ENCODE data around the gene OR52N5.
A peak's percentile ranks its signal among the peaks of the same experiment; 100 is the strongest.

Gene OR52N5

GRCh38 chr11:5783255-5783654 lies at the start of gene OR52N5:
Gene OR52N5, minus strand, starts transcription at chr11:5783355. Its CDS starts 4,721 bp downstream, at chr11:5778634.
- no peak for DNase-seq

GRCh38 chr11:5831196-5831829 lies 48.2 kb upstream of the OR52N5 start:
- DNase-seq, result no peak

- no peak for DNase-seq
These were observed 35.2 kb upstream of the OR52N5 start for GRCh38 chr11:5818245-5818886.

- no peak for DNase-seq
These were observed 32.4 kb upstream of the OR52N5 start for GRCh38 chr11:5815534-5815933.

GRCh38 chr11:5809905-5810795 lies 27.0 kb upstream of the OR52N5 start:
- DNase-seq, result no peak

- no peak for DNase-seq
These were observed 26.0 kb upstream of the OR52N5 start for GRCh38 chr11:5809122-5809519.

GRCh38 chr11:5808500-5809121 lies 25.5 kb upstream of the OR52N5 start, which contains the start of gene OR52N2:
Gene OR52N2, plus strand, starts transcription at chr11:5808924. Its CDS starts 11,412 bp downstream, at chr11:5820336.
- peak; percentile 9 to 50 (median 22) for DNase-seq

- no peak for DNase-seq
These were observed 24.4 kb upstream of the OR52N5 start for GRCh38 chr11:5807580-5807979.

GRCh38 chr11:5803982-5804381 lies 20.8 kb upstream of the OR52N5 start:
- no peak for DNase-seq

- no peak for DNase-seq
These were observed 13.4 kb upstream of the OR52N5 start for GRCh38 chr11:5796541-5796940.

GRCh38 chr11:5791165-5791564 lies 8.0 kb upstream of the OR52N5 start, which contains the start of gene OR52N1:
Gene OR52N1, minus strand, starts transcription at chr11:5791265. Its CDS starts 2,449 bp downstream, at chr11:5788816.
- DNase-seq, result no peak

GRCh38 chr11:5767056-5767455 lies 16.1 kb downstream of the OR52N5 start:
- DNase-seq, result no peak

GRCh38 chr11:5753943-5754342 lies 29.2 kb downstream of the OR52N5 start, which contains the start of gene OR52N4:
Gene OR52N4, plus strand, starts transcription at chr11:5754243. Its CDS starts 498 bp downstream, at chr11:5754741.
- DNase-seq, result no peak

- no peak for DNase-seq
These were observed 33.3 kb downstream of the OR52N5 start for GRCh38 chr11:5749836-5750235.

GRCh38 chr11:5746614-5747013 lies 36.5 kb downstream of the OR52N5 start:
- no peak for DNase-seq

- no peak for DNase-seq
These were observed 44.7 kb downstream of the OR52N5 start for GRCh38 chr11:5738431-5738830.

- no peak for DNase-seq
These were observed 45.3 kb downstream of the OR52N5 start for GRCh38 chr11:5737670-5738392.

- no peak for DNase-seq
These were observed 46.1 kb downstream of the OR52N5 start for GRCh38 chr11:5737091-5737490.

- DNase-seq, result no peak
These were observed 46.8 kb downstream of the OR52N5 start, which contains the start of gene OR56B1 for GRCh38 chr11:5736396-5736795. Gene OR56B1, plus strand, starts transcription at chr11:5736448. Its CDS starts 69 bp downstream, at chr11:5736517.

GRCh38 chr11:5727691-5728090 lies 55.5 kb downstream of the OR52N5 start:
- no peak for DNase-seq

- DNase-seq, result no peak
These were observed 56.8 kb downstream of the OR52N5 start for GRCh38 chr11:5726351-5726750.

Measured in activated naive CD4-positive, alpha-beta T cell (primary cell).